Fibroblast of pulmonary artery (primary cell): Measurements from ENCODE around the gene TTLL10.

Experiments used
- DNase-seq: peaks from one replicate; pipeline ENCODE4 v3.0.0-alpha.2; 2010; ENCODE audit warnings: low read depth
- H3K4me3 ChIP-seq: replicated peaks from 2 replicates; pipeline ENCODE4 v1.5.1; 2011; ENCODE audit warnings: low read depth, mild to moderate bottlenecking, control low read depth, low read length, moderate library complexity
- CTCF ChIP-seq: IDR thresholded peaks from 2 replicates; pipeline ENCODE4 v1.5.1; 2011; ENCODE audit warnings: mild to moderate bottlenecking, control low read depth, low read length, inconsistent platforms; ENCODE audit errors: missing control alignments

Gene TTLL10

GRCh38 chr1:1164701-1165451 lies 8.8 kb upstream of the TTLL10 start:
- DNase-seq: no peak
- H3K4me3 ChIP-seq: no peak overlapping the region
- no peak for TF ChIP-seq CTCF

GRCh38 chr1:1165485-1165884 lies 8.2 kb upstream of the TTLL10 start:
- no peak for DNase-seq
- no peak for TF ChIP-seq CTCF
- no peak overlapping the region for H3K4me3 ChIP-seq

GRCh38 chr1:1165900-1166421 lies 7.7 kb upstream of the TTLL10 start:
- no peak overlapping the region for H3K4me3 ChIP-seq
- DNase-seq: no peak

GRCh38 chr1:1166642-1167397 lies 6.9 kb upstream of the TTLL10 start:
- no peak for TF ChIP-seq CTCF
- H3K4me3 ChIP-seq: no peak overlapping the region
- no peak for DNase-seq

More at GRCh38 chr1:1165900-1166421, 7.7 kb upstream of the TTLL10 start:
- no peak for TF ChIP-seq CTCF

GRCh38 chr1:1167398-1167821 lies 6.3 kb upstream of the TTLL10 start:
- H3K4me3 ChIP-seq: no peak overlapping the region
- no peak for DNase-seq
- TF ChIP-seq CTCF: no peak

- DNase-seq: no peak
- no peak for TF ChIP-seq CTCF
- no peak overlapping the region for H3K4me3 ChIP-seq
Measured at GRCh38 chr1:1167841-1168450, 5.7 kb upstream of the TTLL10 start.
